ENCODE results near the gene CFTR.

CFTR gene

GRCh38 chr7:117621075-117621618, 141.3 kb downstream of the CFTR start:
- in situ Hi-C loops (cut with HindIII; ENCODE audit: low sequenced_read_pairs), result no loop called here
- TF ChIP-seq CTCF (IDR thresholded peaks at IDR 0.05; ENCODE audit: low read depth, low read length), result no peak
- DNase-seq (ENCODE audit: low read depth, low spot score), result no peak
- no peak overlapping the region for H3K4me3 ChIP-seq (ENCODE audit: low read depth, low read length)

GRCh38 chr7:117623606-117624005, 143.8 kb downstream of the CFTR start:
- in situ Hi-C loops (cut with HindIII; ENCODE audit: low sequenced_read_pairs), result no loop called here
- H3K4me3 ChIP-seq (ENCODE audit: low read depth, low read length), result no peak overlapping the region
- no peak for TF ChIP-seq CTCF (IDR thresholded peaks at IDR 0.05; ENCODE audit: low read depth, low read length)
- DNase-seq (ENCODE audit: low read depth, low spot score), result no peak

- no peak overlapping the region for H3K4me3 ChIP-seq (ENCODE audit: low read depth, low read length)
- no peak for TF ChIP-seq CTCF (IDR thresholded peaks at IDR 0.05; ENCODE audit: low read depth, low read length)
- in situ Hi-C loops (cut with HindIII; ENCODE audit: low sequenced_read_pairs), result no loop called here
- no peak for DNase-seq (ENCODE audit: low read depth, low spot score)
Measured at GRCh38 chr7:117630501-117630900, 150.7 kb downstream of the CFTR start.

- no peak for DNase-seq (ENCODE audit: low read depth, low spot score)
- in situ Hi-C loops (cut with HindIII; ENCODE audit: low sequenced_read_pairs), result no loop called here
- H3K4me3 ChIP-seq (ENCODE audit: low read depth, low read length), result no peak overlapping the region
- no peak for TF ChIP-seq CTCF (IDR thresholded peaks at IDR 0.05; ENCODE audit: low read depth, low read length)
Measured at GRCh38 chr7:117630907-117631564, 151.2 kb downstream of the CFTR start.

- in situ Hi-C loops (cut with HindIII; ENCODE audit: low sequenced_read_pairs), result no loop called here
- TF ChIP-seq CTCF (IDR thresholded peaks at IDR 0.05; ENCODE audit: low read depth, low read length), result no peak
- no peak for DNase-seq (ENCODE audit: low read depth, low spot score)
- no peak overlapping the region for H3K4me3 ChIP-seq (ENCODE audit: low read depth, low read length)
Measured at GRCh38 chr7:117631652-117632051, 151.8 kb downstream of the CFTR start.

- no peak overlapping the region for H3K4me3 ChIP-seq (ENCODE audit: low read depth, low read length)
- in situ Hi-C loops (cut with HindIII; ENCODE audit: low sequenced_read_pairs), result no loop called here
- DNase-seq (ENCODE audit: low read depth, low spot score), result no peak
- TF ChIP-seq CTCF (IDR thresholded peaks at IDR 0.05; ENCODE audit: low read depth, low read length), result no peak
Measured at GRCh38 chr7:117637937-117638336, 158.1 kb downstream of the CFTR start.
